Endothelial cell of umbilical vein (primary cell): Measurements from ENCODE around the gene MUC2. TPM values are rescaled to one million over a fixed set of nuclear protein-coding genes. Genes with fewer than 3 reads are reported as not detected.

ENCODE experiments used
- BruUV-seq: library from RNA; stranded (reverse); fragments of 400-500 nt; replicated peaks from 2 replicates; lab custom pipeline; 2021; lab: Mats Ljungman, UMichigan
- CTCF ChIA-PET: fragments of 300-600, 350-600 bp; sonication (Branson Sonifier 250); formaldehyde crosslinking; loops from one replicate; lab custom pipeline; 2021; ENCODE audit warnings: antibody characterized with exemption, inconsistent platforms; lab: Charles Lee
- POLR2A ChIA-PET: fragments of 300-600, 350-600 bp; sonication (Branson Sonifier 250); formaldehyde crosslinking; loops from one replicate; lab custom pipeline; 2021; ENCODE audit warnings: antibody characterized with exemption, inconsistent platforms; lab: Charles Lee
- DNase-seq: peaks from one replicate; pipeline ENCODE4 v3.0.0-alpha.2; 2011; ENCODE audit warnings: low read depth, low spot score
- FAIRE-seq: peaks from 2 replicates; lab custom pipeline; 2011; peaks lifted over from hg19 to GRCh38; lab: Jason Lieb, UNC
- H2AFZ ChIP-seq: 2 replicates; pipeline ENCODE4 v1.6.0; 2012; ENCODE audit warnings: low read depth, low read length, control low read depth, inconsistent platforms
- H3K27ac ChIP-seq: 2 replicates; pipeline ENCODE4 v1.5.1; 2011; ENCODE audit warnings: low read depth, mild to moderate bottlenecking, control low read depth, low read length, moderate library complexity; ENCODE audit not compliant: insufficient read depth
- H3K27me3 ChIP-seq, 2 experiments: 2 replicates each; pipeline versions ENCODE4 v1.6.0 to v1.6.1; 2011; ENCODE audit warnings: low read length in 2 of 2, mixed read lengths in 1 of 2; ENCODE audit not compliant: control insufficient read depth in 2 of 2, insufficient read depth in 2 of 2
- H3K36me3 ChIP-seq, 2 experiments: 2 replicates in 1 of 2; 3 replicates in 1 of 2; pipeline ENCODE4 v1.5.1; 2011; ENCODE audit warnings: low read length in 2 of 2, mild to moderate bottlenecking in 1 of 2, moderate library complexity in 1 of 2; ENCODE audit not compliant: control insufficient read depth in 2 of 2, insufficient read depth in 2 of 2; ENCODE audit errors: extremely low read depth in 1 of 2
- H3K4me1 ChIP-seq: 3 replicates; pipeline ENCODE4 v1.5.1; 2011; ENCODE audit warnings: mild to moderate bottlenecking, low read length; ENCODE audit not compliant: control insufficient read depth, insufficient read depth; ENCODE audit errors: extremely low read depth
- H3K4me2 ChIP-seq: 2 replicates; pipeline ENCODE4 v1.6.1; 2011; ENCODE audit warnings: low read length, control low read depth, mixed read lengths; ENCODE audit not compliant: insufficient read depth
- H3K4me3 ChIP-seq, 3 experiments: fragments of 200-600 bp in 1 of 3; sonication (generic), shearing (Covaris generic) in 1 of 3; replicated peaks in 1 of 3; 2 replicates each; pipeline ENCODE4 v1.5.1; 2011 to 2016; ENCODE audit warnings: control low read depth in 3 of 3, low read length in 3 of 3, mild to moderate bottlenecking in 2 of 3, inconsistent platforms in 1 of 3, low read depth in 1 of 3, moderate library complexity in 1 of 3; ENCODE audit not compliant: insufficient read depth in 1 of 3
- H3K79me2 ChIP-seq: 2 replicates; pipeline ENCODE4 v1.6.0; 2012; ENCODE audit warnings: low read length, inconsistent platforms; ENCODE audit not compliant: control insufficient read depth, insufficient read depth
- H3K9ac ChIP-seq: replicated peaks from 2 replicates; pipeline ENCODE3; 2011; ENCODE audit warnings: low read length, control low read depth; ENCODE audit not compliant: insufficient read depth; ENCODE audit errors: extremely low read depth
- H3K9me1 ChIP-seq: replicated peaks from 3 replicates; pipeline ENCODE4 v1.6.0; 2011; ENCODE audit warnings: mild to moderate bottlenecking, low read length; ENCODE audit not compliant: control insufficient read depth, insufficient read depth; ENCODE audit errors: extremely low read depth
- H3K9me3 ChIP-seq: replicated peaks from 2 replicates; pipeline ENCODE4 v1.5.1; 2012; ENCODE audit warnings: low read length, inconsistent platforms; ENCODE audit not compliant: control insufficient read depth, insufficient read depth
- H4K20me1 ChIP-seq: replicated peaks from 2 replicates; pipeline ENCODE3; 2011; ENCODE audit warnings: mild to moderate bottlenecking, low read length; ENCODE audit not compliant: control insufficient read depth, insufficient read depth; ENCODE audit errors: extremely low read depth
- EZH2 ChIP-seq: IDR thresholded peaks from 2 replicates; pipeline ENCODE4 v1.6.1; 2012; ENCODE audit warnings: borderline replicate concordance, low read depth, mild to moderate bottlenecking, moderate library complexity, low read length, inconsistent platforms; ENCODE audit not compliant: severe bottlenecking
- FOS ChIP-seq: IDR thresholded peaks from 2 replicates; pipeline ENCODE4 v1.6.1; 2011; ENCODE audit warnings: mild to moderate bottlenecking, low read length, moderate library complexity, borderline replicate concordance; ENCODE audit not compliant: insufficient read depth
- GATA2 ChIP-seq: IDR thresholded peaks from 2 replicates; pipeline ENCODE4 v1.7.0; 2011; ENCODE audit warnings: low read depth, mild to moderate bottlenecking, moderate library complexity, mixed read lengths, low read length; ENCODE audit not compliant: insufficient read length, insufficient read depth
- JUN ChIP-seq: IDR thresholded peaks from 2 replicates; pipeline ENCODE4 v1.6.1; 2011; ENCODE audit warnings: borderline replicate concordance, low read depth; ENCODE audit not compliant: insufficient read length, insufficient read depth
- MYC ChIP-seq: IDR thresholded peaks from one replicate; pipeline ENCODE4 v1.6.1; 2011; ENCODE audit warnings: mild to moderate bottlenecking, low read depth, low read length
- POLR2A ChIP-seq: IDR thresholded peaks from 2 replicates; pipeline ENCODE4 v1.6.1; 2012; ENCODE audit warnings: low read depth, mild to moderate bottlenecking, control low read depth, low read length
- POLR2AphosphoS5 ChIP-seq: IDR thresholded peaks from 2 replicates; pipeline ENCODE4 v1.6.1; 2012; ENCODE audit warnings: low read depth, mild to moderate bottlenecking, control low read depth, low read length, moderate library complexity; ENCODE audit not compliant: insufficient read depth
- dilution Hi-C: fragments of 300-500 bp; cut with MboI; formaldehyde crosslinking; loops from one replicate; pipeline ENCODE4 v1.15.0; 2019; ENCODE audit warnings: low sequenced_read_pairs; ENCODE audit not compliant: extremely low pct_ligation_motif_present
- intact Hi-C: fragments of 100-400 bp; cut with micrococcal nuclease; formaldehyde crosslinking; loops from one replicate; pipeline ENCODE4 v1.10.0; 2022
- polyA plus RNA-seq, 4 experiments: library from polyadenylated mRNA; depleted of rRNA in 3 of 4; stranded (reverse) in 3 of 4; unstranded in 1 of 4; fragments of >200 nt; gene quantifications; 2 replicates each; pipeline versions ENCODE4 v1.2.1 to v1.2.3, GENCODE V29; 2011 to 2012; ENCODE audit warnings: missing spikeins in 1 of 4
- total RNA-seq: library from RNA; stranded (reverse); gene quantifications from 2 replicates; pipeline ENCODE4 v1.2.3, GENCODE V29; 2021
- TF ChIP-seq, protein P1 (sequence below), 2 donors: IDR thresholded peaks; 1 replicate in 1 of 2; 2 replicates in 1 of 2; pipeline ENCODE4 v1.5.1; 2011; ENCODE audit warnings: low read length in 2 of 2, mild to moderate bottlenecking in 2 of 2, moderate library complexity in 2 of 2, control low read depth in 1 of 2, inconsistent platforms in 1 of 2, low read depth in 1 of 2; ENCODE audit not compliant: insufficient read depth in 1 of 2; ENCODE audit errors: extremely low read depth in 1 of 2
- TF ChIP-seq, protein P2 (sequence below): IDR thresholded peaks from 2 replicates; pipeline ENCODE4 v1.6.1; 2011; ENCODE audit not compliant: insufficient read depth, insufficient read length

MUC2 gene
- total and polyA plus RNA-seq, 2 donors (not counting 3 experiments of a cell fraction or from before 2014, with no cell fraction given) = not detected

DNA sequence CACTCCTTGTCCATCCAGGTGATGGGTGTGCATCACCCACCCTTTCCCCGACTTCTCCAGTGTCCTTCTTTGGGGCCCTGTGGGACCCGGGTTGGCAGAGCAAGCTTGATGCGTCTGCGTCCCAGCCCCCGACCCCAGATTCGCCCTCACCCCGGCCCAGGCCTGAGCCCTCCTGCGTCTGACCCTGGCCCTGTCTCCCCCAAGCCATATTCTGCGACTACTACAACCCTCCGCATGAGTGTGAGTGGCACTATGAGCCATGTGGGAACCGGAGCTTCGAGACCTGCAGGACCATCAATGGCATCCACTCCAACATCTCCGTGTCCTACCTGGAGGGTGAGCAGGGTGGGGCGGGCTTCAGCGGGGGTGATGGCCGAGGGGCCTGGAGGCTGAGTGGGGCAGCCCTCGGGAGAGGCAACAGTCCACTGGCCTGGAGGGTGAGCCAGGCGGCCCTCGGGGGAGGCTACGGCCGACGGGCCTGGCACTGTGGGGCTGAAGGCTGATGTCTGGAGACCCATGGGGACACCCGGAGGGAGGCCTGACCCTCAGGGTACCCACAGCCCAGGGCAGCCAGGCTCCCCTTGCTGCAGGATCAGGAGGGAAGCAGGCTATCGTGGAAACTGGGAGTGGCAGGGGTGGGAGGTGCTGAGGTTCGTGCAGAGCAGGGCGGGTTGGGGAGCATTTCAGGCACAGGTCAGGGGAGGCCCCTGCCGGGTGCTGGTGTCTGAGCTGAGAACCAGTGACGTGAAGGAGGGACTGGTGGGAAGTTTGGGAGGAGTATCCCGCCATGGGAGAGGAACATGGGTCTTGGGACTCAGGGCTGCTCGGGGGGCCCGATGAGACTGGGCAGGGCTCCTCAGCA, 15.3 kb downstream of the MUC2 start:
- FAIRE-seq (no peak), DNase-seq (no peak)
- Histone ChIP-seq H3K9me3 (no peaks in the 10 kb centered on the region), H3K4me3 (no peak overlapping the region), H2AFZ (no peak overlapping the region), H3K79me2 (no peaks in the 10 kb centered on the region), H3K27ac (no peak overlapping the region), H3K9me1 (no peaks in the 10 kb centered on the region), H3K36me3 (no peaks in the 10 kb centered on the region), H3K4me1 (no peaks in the 10 kb centered on the region), H4K20me1 (no peaks in the 10 kb centered on the region), H3K4me2 (no peak overlapping the region), H3K9ac (no peak overlapping the region), H3K27me3 (no peaks in the 10 kb centered on the region)
- dilution Hi-C loops (no loop called here), intact Hi-C loops (no loop called here)
- no TSS peak for BruUV-seq
- ChIA-PET CTCF (no interaction called here), POLR2A (no interaction called here)
- TF ChIP-seq, protein P1, sequence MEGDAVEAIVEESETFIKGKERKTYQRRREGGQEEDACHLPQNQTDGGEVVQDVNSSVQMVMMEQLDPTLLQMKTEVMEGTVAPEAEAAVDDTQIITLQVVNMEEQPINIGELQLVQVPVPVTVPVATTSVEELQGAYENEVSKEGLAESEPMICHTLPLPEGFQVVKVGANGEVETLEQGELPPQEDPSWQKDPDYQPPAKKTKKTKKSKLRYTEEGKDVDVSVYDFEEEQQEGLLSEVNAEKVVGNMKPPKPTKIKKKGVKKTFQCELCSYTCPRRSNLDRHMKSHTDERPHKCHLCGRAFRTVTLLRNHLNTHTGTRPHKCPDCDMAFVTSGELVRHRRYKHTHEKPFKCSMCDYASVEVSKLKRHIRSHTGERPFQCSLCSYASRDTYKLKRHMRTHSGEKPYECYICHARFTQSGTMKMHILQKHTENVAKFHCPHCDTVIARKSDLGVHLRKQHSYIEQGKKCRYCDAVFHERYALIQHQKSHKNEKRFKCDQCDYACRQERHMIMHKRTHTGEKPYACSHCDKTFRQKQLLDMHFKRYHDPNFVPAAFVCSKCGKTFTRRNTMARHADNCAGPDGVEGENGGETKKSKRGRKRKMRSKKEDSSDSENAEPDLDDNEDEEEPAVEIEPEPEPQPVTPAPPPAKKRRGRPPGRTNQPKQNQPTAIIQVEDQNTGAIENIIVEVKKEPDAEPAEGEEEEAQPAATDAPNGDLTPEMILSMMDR (IDR thresholded peaks at IDR 0.05; ENCODE audit: extremely low read depth in 1 of 2, insufficient read depth in 1 of 2, low read depth in 1 of 2, low read length in 2 of 2) = no peak
- TF ChIP-seq POLR2A (no peak), GATA2 (no peak), MYC (no peak), EZH2 (no peak), JUN (no peak), POLR2AphosphoS5 (no peak), FOS (no peak)
- TF ChIP-seq, protein P2, sequence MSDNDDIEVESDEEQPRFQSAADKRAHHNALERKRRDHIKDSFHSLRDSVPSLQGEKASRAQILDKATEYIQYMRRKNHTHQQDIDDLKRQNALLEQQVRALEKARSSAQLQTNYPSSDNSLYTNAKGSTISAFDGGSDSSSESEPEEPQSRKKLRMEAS = no peak
